GM18907 (cell line): ENCODE measurements around the gene GABRB1.

ENCODE experiments used
- ATAC-seq: cut with Tn5 transposase; IDR thresholded peaks from one replicate; pipeline ENCODE4 v1.9.1; 2021; ENCODE audit warnings: mild to moderate bottlenecking, moderate library complexity; ENCODE audit not compliant: unreplicated experiment

GABRB1 gene

DNA sequence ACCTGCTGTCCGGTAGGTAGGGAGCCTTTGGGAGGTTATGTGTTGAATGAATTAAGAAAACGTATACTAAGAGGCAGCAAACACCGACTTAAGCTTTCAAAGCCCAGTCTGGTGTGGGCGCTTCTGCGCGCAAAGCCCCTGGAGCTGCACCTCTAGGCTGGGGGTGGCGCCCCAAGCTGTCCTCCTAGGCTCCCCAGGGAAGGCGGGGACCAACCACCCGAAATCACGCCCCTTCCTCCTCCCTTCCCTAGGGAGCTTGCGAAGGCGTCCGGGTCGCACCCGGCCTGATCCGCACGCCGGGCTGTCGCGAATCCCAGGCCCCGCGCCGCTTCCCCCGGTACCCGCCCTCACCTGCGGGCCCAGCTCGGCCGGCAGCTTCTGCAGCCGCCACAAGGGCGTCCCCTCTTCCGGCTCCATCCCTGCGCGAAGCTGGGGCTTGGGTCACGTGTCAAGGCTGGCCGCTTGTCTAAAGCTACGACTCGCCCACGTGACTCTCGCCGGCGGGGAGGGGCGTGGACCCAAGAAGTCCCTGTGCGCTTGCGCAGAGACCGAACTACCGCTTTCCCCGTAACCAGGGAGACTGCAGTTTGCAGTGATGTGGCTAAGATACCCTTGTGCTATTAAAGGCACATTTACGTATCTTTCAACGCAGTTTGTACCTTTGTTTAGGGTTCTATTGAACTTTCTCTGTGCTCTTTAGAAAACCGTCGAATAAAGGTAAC, 432.0 kb downstream of the GABRB1 start, which contains the start of gene COMMD8:
Gene COMMD8 (minus strand): TSS at position 468 of the 722 bp plus-strand sequence. CDS start 51 bp downstream, at position 417.
- ATAC-seq: peak; percentile 92

DNA sequence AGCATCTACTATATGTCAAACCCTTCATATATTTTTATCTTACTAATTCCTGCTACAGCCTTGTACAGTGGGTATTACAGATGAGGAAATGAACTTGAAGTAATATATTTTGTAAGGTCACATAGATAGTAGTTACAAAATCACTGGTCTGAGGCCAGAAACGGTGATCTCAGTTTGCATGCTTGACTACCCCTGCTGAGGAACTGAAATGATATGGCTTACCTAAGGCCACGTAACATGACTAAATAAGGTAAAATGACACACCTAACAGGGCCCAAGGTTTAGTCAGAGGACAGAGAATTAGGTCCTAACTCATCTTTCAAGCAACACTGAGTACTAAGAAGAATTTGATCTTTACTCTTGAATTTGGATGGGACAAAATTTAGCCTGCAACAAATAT, 433.6 kb downstream of the GABRB1 start:
- ATAC-seq: peak; percentile 46

DNA sequence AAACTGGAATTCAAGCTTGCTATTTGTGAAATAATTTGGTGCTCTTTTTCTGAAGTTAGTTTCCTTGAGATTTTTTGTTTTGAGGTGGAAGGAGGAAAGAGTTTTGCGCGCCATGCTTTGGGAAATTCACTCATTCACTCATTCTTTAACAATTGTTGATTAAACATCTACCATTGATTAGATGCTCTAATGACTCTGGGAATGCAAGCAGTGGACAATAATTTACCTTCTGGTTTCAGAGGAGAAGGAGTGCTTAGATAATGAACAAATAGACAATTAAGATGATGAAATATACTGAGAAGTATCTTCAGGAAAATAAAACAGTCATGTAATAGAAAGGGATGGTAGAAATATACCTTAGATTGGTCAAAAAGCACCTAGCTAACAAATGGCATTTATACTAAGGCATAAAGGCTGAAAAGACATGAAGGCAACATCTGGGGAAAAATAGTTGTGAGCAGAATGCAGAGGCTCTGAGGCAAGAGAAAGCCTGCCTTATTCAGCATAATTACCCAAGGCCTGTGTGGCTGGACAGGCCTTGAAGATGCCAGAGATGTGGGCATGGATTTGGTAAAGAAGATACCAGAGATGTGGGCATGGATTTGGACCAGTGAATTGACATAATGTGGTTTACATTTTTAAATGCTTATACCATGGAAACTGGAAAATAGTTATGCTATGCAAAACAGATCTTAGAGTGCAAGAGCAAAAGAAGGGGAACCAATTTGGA, 434.9 kb downstream of the GABRB1 start:
- ATAC-seq: no peak

DNA sequence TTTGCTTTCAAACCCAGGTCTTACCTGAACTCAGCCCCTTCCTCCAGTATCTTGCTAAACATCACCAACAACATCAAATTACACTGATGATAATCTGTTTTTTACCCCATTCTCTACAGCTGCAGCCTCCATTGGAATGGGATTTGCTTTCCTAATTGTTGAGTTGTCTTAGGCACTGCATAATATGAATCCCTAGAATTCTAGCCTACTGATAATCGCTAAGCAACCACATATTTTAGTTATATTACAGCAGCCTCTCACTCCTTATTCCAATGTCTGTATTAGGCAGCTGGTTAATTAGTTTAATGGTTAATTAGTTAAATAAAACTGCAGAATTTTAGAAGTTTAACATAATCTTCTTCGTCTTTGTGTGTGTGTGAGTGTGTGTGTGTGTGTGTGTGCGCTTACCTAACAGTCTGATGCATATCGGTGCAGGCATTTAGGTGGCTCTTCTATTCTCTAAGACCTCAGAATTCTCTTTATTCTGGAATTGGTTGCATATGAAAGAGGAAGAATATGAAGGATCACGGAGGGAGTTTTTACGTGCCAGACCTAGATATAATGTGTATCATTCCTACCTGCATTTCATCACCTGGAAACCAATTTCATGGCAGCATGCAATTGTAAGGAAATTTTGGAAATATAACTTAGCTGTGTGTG, 437.5 kb downstream of the GABRB1 start:
- no peak for ATAC-seq

DNA sequence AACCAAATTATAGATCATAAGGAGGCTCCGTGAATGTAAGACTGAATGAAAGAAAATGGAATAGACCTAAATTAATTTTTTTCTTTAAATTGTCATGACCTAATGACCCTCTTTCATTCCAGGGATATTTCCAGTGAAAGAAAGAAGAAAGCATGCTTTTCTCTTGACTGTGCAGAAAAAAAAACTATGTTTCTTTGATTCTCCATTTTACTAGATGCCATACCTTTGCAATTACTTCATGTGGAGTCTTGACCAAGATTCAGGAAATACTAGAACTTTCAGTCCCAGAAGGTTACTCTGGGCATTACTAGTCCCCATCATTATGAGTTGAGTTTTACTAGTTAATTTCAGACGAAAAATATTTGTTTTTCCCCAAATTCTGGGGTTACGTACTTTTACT, 438.6 kb downstream of the GABRB1 start:
- no peak for ATAC-seq

DNA sequence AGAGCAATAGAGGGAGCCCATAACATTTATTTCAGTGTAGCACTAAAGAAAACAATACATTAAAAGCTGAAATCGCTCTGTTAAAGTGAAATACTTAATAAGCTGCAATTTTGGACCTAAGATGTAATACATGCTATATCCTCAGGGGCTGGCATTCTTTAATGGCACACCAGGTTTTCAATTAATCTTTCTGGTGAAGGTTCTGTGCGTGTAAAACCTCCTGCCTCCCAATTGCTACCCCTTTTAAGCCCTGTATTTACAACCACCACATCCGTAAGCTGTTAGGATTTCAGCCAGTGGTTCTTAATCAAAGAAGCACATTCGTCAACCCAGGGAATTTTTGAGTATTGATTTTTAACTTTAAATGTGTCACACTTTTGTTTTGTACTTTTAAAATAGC, 439.7 kb downstream of the GABRB1 start:
- ATAC-seq: no peak

DNA sequence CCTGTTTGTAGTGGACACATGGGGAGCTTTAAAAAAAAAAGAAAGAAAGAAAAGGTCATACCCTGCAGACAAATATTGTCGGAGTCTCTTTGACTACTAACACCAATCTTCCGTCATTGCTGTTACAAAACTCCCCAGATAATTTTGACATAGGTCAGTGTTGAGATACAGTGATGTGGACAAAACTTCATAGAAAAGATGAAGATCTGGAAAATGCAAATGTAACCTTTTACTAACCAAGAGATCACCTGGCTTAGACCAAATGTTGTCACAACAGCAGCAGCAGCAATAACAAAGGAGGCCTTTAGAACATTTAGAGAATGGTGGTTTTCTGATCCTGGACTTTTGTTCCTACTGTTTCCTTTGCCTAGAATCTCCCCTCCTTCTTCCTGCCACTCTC, 440.2 kb downstream of the GABRB1 start:
- no peak for ATAC-seq

DNA sequence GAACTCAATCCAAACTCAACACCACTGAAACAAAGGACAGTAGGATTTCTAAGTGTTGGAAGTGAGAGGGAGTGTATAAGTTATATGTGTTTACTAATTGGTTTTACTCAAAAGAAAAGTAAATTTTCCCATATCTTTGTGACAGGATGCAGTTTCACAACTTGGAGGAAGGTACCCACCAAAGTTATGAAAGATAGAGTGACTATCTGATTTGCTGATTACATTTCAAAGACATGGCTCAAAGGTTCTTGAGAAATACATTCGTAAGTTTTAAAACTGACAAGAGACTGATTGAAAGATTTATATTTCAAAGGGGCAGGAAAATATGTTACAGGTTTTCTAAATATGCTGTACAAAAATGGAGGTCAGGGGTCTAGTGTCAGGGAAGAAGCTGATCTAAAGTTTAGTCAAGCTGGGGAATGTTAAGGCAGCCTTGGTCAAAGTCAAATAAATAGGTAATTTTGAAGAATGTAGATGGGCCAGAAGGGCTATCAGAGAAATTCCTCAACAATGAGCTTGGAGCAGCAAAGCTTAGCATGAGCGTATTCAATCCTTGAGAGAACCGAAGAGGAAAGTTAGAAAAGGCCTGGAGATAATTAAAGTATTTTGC, 441.9 kb downstream of the GABRB1 start:
- no peak for ATAC-seq

DNA sequence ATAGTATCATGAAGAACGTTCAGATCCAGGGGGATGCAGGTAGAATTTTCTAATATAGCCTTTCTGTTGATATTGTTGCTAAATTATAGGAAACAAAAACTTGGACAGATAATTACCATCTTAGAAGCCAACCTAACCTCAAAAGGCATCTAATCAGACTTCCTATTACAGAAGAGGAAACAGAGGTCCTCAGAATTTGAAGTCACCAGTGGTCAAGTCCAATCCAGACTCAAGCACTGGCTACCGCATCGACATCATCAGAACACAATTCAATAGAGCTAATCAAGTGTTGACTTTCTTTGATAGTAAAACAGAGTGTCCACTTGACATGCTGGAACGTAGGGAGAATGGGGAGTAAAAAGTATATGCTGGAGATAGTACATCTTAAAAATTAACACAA, 443.4 kb downstream of the GABRB1 start:
- no peak for ATAC-seq

DNA sequence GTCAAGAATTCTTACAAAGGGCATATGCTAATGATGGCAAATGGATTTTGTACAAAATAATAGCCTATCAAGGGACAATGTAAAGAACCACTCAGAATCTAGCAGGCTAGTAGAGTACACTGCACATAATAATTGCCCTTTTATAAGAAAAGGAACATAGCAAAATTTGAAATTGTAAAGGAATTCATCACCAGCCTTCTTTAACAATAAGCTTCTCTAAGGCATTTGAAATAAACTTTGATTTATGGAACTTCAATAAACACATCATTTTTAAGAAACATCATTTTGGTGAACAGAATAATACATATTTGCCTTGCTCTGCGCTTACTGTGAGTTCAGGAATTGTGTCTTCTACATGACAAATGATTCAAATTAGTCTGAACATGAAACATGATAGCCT, 444.0 kb downstream of the GABRB1 start:
- no peak for ATAC-seq
